Calu3 (cell line): ENCODE measurements around the gene CHI3L1. TPM values are rescaled to one million over a fixed set of nuclear protein-coding genes. Genes with fewer than 3 reads are reported as not detected.

Experiments used
- BruUV-seq: library from RNA; stranded (reverse); fragments of 400-500 nt; replicated peaks from 2 replicates; lab custom pipeline; 2021; lab: Mats Ljungman, UMichigan
- CTCF ChIA-PET: fragments of 300-600 bp; sonication (Branson Sonifier 250); formaldehyde crosslinking; loops from one replicate; lab custom pipeline; 2022; ENCODE audit warnings: antibody characterized with exemption; lab: Charles Lee
- DNase-seq: peaks from one replicate; pipeline ENCODE4 v3.0.0; 2022
- H3K27ac Mint-ChIP-seq: one replicate; pipeline ENCODE4 v1.8.0; 2022; ENCODE audit warnings: mixed read lengths; ENCODE audit not compliant: unreplicated experiment
- H3K27me3 Mint-ChIP-seq: one replicate; pipeline ENCODE4 v1.8.0; 2022; ENCODE audit warnings: mixed read lengths; ENCODE audit not compliant: unreplicated experiment
- H3K36me3 Mint-ChIP-seq: one replicate; pipeline ENCODE4 v1.8.0; 2022; ENCODE audit warnings: mild to moderate bottlenecking, moderate library complexity, mixed read lengths; ENCODE audit not compliant: insufficient read depth, unreplicated experiment
- H3K4me1 Mint-ChIP-seq: one replicate; pipeline ENCODE4 v1.8.0; 2022; ENCODE audit warnings: mild to moderate bottlenecking, low read depth, mixed read lengths; ENCODE audit not compliant: unreplicated experiment
- H3K4me3 Mint-ChIP-seq: one replicate; pipeline ENCODE4 v1.8.0; 2022; ENCODE audit warnings: mild to moderate bottlenecking, low read depth, moderate library complexity, mixed read lengths; ENCODE audit not compliant: unreplicated experiment
- H3K9me3 Mint-ChIP-seq: one replicate; pipeline ENCODE4 v1.8.0; 2022; ENCODE audit warnings: low read depth, mixed read lengths; ENCODE audit not compliant: unreplicated experiment
- CTCF ChIP-seq: fragments of 200-600 bp; IDR thresholded peaks from one replicate; pipeline ENCODE4 v1.8.0; 2022; ENCODE audit warnings: antibody characterized with exemption; ENCODE audit not compliant: unreplicated experiment
- intact Hi-C: fragments of 100-400 bp; cut with micrococcal nuclease; formaldehyde crosslinking; loops from one replicate; pipeline ENCODE4 v1.10.0; 2022; ENCODE audit not compliant: unreplicated experiment
- total RNA-seq: library from RNA; stranded (reverse); gene quantifications from 2 replicates; pipeline ENCODE4 v1.2.3, GENCODE V29; 2022

Gene CHI3L1
- total RNA-seq, 1 experiment from 2014 or later: not detected

- Mint-ChIP-seq H3K4me3 (no peak overlapping the region), H3K27me3 (peaks cover 82% of the 10 kb centered on the region), H3K36me3 (no peaks in the 10 kb centered on the region), H3K4me1 (no peaks in the 10 kb centered on the region), H3K9me3 (no peaks in the 10 kb centered on the region), H3K27ac (no peak overlapping the region)
- no peak for DNase-seq
- TF ChIP-seq CTCF: no peak
- no TSS peak for BruUV-seq
- CTCF ChIA-PET: interaction anchor here (1.2 to 2.0 kb wide), 2 partner anchors 9 to 90 kb away, joined by 3 to 5 read pairs; no protein-coding TSS in a partner anchor
- intact Hi-C loops: no loop called here
These were observed 21.2 kb upstream of the CHI3L1 start for GRCh38 chr1:203207751-203208150.

- Mint-ChIP-seq H3K27me3 (peaks cover 82% of the 10 kb centered on the region), H3K9me3 (no peaks in the 10 kb centered on the region), H3K36me3 (no peaks in the 10 kb centered on the region), H3K4me3 (no peak overlapping the region), H3K4me1 (no peaks in the 10 kb centered on the region), H3K27ac (no peak overlapping the region)
- DNase-seq: no peak
- CTCF ChIA-PET: no interaction called here
- no TSS peak for BruUV-seq
- intact Hi-C loops: no loop called here
- TF ChIP-seq CTCF: no peak
These were observed 19.7 kb upstream of the CHI3L1 start for GRCh38 chr1:203206129-203206687.

DNA sequence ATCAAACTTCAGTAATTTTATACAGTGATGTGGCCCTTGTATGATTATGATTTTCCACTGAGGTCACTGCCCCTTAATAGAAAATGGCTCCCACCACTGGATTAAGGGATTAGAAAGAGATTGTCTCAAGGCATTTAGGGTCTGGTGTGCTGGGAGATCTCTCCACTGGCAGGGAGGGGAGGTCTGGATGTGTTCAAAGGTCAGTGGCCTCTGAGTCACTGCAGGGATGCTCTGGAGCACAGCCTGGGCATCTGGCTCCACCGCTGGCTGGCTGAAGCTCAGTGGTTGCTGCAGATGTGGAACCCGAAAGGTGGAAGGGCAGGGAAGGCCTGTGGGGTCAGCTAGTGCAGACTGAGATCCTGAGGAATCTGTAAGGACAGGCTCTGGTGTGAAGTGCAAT lies 18.3 kb upstream of the CHI3L1 start:
- H3K4me1 Mint-ChIP-seq: no peaks in the 10 kb centered on the region
- intact Hi-C loops: no loop called here
- no TSS peak for BruUV-seq
- DNase-seq: no peak
- TF ChIP-seq CTCF: no peak
- H3K9me3 Mint-ChIP-seq: no peaks in the 10 kb centered on the region
- H3K4me3 Mint-ChIP-seq: no peak overlapping the region
- H3K27me3 Mint-ChIP-seq: peaks cover 84% of the 10 kb centered on the region
- H3K27ac Mint-ChIP-seq: no peak overlapping the region
- H3K36me3 Mint-ChIP-seq: no peaks in the 10 kb centered on the region
- CTCF ChIA-PET: no interaction called here

- intact Hi-C loops: no loop called here
- H3K27me3 Mint-ChIP-seq: peaks cover 89% of the 10 kb centered on the region
- no peak overlapping the region for H3K27ac Mint-ChIP-seq
- CTCF ChIA-PET: interaction anchor here (0.8 kb wide), 1 partner anchor 14 kb away, joined by 3 read pairs; no protein-coding TSS in a partner anchor
- H3K4me1 Mint-ChIP-seq: no peaks in the 10 kb centered on the region
- H3K36me3 Mint-ChIP-seq: no peaks in the 10 kb centered on the region
- BruUV-seq: no TSS peak
- no peaks in the 10 kb centered on the region for H3K9me3 Mint-ChIP-seq
- no peak for DNase-seq
- no peak for TF ChIP-seq CTCF
- H3K4me3 Mint-ChIP-seq: no peak overlapping the region
These were observed 16.1 kb upstream of the CHI3L1 start for GRCh38 chr1:203202431-203203245.
